ENCODE measurements around the gene HRH4. TPM values are rescaled to one million over a fixed set of nuclear protein-coding genes. Genes with fewer than 3 reads are reported as not detected.

Gene HRH4
- total and polyA plus RNA-seq, 2 of the 13 experiments (the other 11 are each of a cell fraction or from before 2014, with no cell fraction given) = not detected

- TF ChIP-seq ZBTB37 (CRISPR knock-in tag; IDR thresholded peaks at IDR 0.05) (no peak), ZNF879 (CRISPR knock-in tag; IDR thresholded peaks at IDR 0.05) (no peak), ZNF225 (CRISPR knock-in tag; IDR thresholded peaks at IDR 0.05) (peak; percentile 48; the same call in 1 of the 2 replicates), ZNF333 (CRISPR knock-in tag; IDR thresholded peaks at IDR 0.05; ENCODE audit: borderline replicate concordance) (no peak), NFRKB (IDR thresholded peaks at IDR 0.05) (no peak), ELK4 (CRISPR knock-in tag; IDR thresholded peaks at IDR 0.05; ENCODE audit: borderline replicate concordance) (no peak), AHR (CRISPR knock-in tag; IDR thresholded peaks at IDR 0.05) (no peak), TFAP4 (IDR thresholded peaks at IDR 0.05; ENCODE audit: borderline replicate concordance, low read depth) (no peak), PCBP2 (optimal IDR thresholded peaks at IDR 0.05; ENCODE audit: low read depth, low read length, poor library complexity, severe bottlenecking) (no peak), ZC3H4 (CRISPR knock-in tag; IDR thresholded peaks at IDR 0.05; ENCODE audit: borderline replicate concordance) (no peak), HIC2 (CRISPR knock-in tag; IDR thresholded peaks at IDR 0.05; ENCODE audit: low read depth) (no peak), FOXO1 (CRISPR knock-in tag; IDR thresholded peaks at IDR 0.05) (0 out of 2 replicates have a peak, but pooled peaks have one; percentile 32), ZNF740 (CRISPR knock-in tag; IDR thresholded peaks at IDR 0.05) (no peak), ELF1 (CRISPR knock-in tag; IDR thresholded peaks at IDR 0.05) (no peak), ZSCAN25 (CRISPR knock-in tag; IDR thresholded peaks at IDR 0.05) (no peak), SETDB1 (CRISPR knock-in tag; IDR thresholded peaks at IDR 0.05; ENCODE audit: borderline replicate concordance) (no peak), ZNF800 (CRISPR knock-in tag; IDR thresholded peaks at IDR 0.05) (no peak), HOXA3 (CRISPR knock-in tag; IDR thresholded peaks at IDR 0.05) (peak; percentile 59), HIVEP1 (CRISPR knock-in tag; IDR thresholded peaks at IDR 0.05) (no peak; the same call in 1 of the 2 replicates), SRSF1 (optimal IDR thresholded peaks at IDR 0.05; ENCODE audit: low read depth, low read length) (peak; percentile 57), KAT7 (CRISPR knock-in tag; IDR thresholded peaks at IDR 0.05; ENCODE audit: borderline replicate concordance) (peak; percentile 63; the same call in 1 of the 2 replicates), ATF1 (CRISPR knock-in tag; IDR thresholded peaks at IDR 0.05) (no peak), ZNF850 (CRISPR knock-in tag; conservative IDR thresholded peaks at IDR 0.05) (no peak)
Measured at GRCh38 chr18:24426398-24427294, 33.8 kb upstream of the HRH4 start, which contains the start of gene IMPACT (continued).
